COR-L47 (cell line): ENCODE measurements around the gene MGAT4B.

Experiments
- DNase-seq: peaks from one replicate; lab custom pipeline; 2025; lab: John Stamatoyannopoulos, UW

The MGAT4B gene

DNA sequence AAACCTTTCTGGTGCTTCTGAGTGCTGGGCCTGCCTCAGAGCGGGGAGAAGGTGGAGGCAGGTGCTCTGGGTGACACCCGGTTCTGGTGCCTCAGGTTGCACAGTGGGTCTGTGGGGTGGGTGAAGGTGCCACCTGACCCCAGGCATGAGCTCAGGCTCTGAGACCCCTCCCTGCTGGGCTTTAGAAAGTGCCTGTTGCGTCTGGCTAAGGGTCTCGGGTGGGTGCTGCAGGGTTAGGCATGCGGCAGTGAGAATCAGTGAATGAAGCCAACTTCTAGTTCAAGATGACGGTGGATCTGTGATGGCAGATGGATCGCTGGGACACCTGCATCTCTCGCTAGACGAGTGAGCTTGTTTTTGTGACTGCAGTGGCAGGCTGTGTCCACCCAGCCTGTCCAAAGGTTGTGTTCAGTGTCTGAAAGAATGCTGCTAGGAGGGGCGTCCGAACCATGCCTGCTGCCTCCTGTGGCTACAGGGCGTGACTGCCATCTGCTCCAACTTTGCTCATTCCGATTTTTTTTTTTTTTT is 19.1 kb upstream of the MGAT4B start:
- DNase-seq: no peak

DNA sequence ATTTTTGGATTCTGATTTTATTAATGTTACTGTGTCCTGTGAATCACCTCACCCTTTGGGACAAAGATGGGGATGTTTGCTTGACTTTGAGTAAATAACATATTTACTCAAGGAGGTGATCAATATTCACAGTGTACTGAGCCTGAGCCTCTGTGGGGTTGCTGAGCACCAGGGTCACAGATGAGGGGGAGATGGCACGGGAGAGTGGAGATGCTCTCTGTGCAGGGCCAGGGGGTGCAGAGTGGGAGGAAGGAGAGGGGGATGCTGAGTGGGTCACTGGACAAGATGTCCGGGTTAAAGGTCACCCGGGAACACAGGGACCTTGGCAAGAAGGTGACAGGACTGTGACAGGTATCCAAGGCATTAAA is 18.1 kb upstream of the MGAT4B start:
- no peak for DNase-seq

DNA sequence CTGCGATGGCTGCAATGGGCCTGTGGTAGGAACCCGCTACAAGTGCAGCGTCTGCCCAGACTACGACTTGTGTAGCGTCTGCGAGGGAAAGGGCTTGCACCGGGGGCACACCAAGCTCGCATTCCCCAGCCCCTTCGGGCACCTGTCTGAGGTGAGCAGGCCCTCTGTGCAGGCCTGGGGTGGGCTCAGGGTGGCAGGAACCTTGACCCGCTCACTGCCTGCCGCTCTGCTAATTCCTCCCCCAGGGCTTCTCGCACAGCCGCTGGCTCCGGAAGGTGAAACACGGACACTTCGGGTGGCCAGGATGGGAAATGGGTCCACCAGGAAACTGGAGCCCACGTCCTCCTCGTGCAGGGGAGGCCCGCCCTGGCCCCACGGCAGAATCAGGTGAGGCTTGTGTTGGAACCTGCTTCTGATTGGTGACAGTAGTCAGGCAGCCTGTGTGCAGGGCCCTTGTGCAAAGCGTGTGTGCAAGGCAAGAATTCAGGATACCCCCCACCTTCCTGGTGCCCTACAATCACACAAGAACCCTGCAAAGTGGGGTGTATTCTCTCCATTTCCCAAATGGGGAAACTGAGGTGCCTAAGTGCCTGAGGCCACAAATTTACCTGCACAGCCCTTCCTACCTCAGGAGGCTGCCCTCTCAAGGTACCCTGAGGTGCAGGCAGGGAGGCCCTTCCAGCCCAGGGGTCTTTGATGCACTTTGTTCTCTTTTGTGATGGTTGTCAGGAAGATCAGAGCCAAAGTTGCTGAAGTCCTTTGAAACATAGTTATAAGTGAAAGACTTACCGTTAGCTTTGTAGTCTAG is 17.5 kb upstream of the MGAT4B start:
- no peak for DNase-seq

DNA sequence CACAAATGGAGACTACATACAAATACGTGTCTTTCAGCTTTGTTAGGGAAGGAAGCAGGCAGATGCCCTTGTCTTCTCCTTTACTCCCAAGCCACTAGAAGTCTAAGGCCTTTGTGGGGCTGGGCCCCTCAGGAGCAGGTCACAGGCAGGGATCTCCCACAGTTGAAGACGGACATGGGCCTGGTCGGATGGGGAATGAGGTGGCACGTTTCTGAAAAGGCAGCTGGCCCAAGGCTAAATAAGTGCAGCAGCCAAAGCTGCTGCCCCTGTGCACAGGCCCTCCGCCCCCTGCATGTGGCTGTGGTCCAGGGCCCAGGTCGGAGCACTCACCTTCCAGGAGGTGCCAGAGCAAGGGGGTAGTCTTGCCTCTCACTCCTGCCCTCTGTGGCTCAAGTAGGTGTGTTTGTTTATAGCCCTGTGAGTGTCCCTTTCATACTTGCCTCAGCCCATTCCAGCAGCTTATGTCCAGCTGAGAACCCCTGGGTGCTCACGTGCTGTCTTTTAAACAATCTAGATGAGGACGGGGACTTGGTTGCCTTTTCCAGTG is 15.9 kb upstream of the MGAT4B start:
- no peak for DNase-seq

DNA sequence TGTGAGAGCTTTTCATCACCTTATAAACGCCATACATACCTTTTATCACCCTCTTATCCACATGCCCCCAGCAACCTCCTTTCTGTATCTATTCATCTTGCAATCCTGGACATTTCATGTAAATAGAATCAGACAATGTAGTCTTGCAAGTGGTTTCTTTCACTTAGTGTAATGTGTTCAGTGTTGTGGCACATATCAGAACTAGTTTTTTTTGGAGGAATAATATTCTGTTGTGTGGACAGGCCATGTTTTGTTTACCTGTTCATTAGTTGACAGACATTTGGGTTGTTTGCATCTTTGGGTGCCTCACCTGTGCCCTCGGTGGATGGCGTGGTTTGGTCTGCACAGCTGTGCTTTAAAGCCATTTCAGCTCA is 15.4 kb upstream of the MGAT4B start:
- no peak for DNase-seq

DNA sequence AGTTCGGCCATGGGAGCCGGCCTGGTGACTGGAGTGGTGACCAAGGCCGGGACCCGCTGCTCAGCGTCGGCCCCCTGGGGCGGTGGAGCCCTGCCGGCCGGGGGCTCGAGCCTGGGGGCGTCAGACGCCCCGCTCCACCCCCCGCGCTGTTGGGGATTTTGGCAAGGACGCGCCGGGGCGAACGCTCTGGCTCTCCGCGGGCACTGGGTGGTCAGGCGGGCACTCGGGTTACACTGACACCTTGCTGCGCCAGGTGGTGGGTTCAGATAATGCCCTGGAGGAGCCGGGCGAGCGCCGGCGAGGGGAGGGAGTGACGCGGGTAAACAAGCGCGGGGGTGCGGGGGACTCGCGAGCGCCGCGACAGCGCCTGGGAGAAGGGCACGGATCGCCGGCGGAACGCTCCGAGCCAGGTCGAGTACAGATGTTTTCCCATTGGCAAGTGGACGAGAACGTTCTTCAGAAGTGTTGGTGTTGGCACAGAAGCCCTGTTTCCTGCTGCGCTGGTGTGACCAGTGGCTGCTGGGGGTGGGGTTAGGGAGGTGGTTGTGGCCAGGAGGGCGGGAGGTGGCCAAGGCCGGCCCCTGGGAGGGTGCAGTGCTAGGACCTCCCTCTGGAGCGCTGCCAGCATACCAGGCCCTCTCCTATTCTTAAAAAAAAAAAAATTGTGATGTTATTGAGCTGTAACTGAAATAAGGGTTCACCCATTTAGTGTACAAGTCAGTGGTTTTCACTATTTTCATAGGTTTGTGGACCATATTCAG is 14.8 kb upstream of the MGAT4B start:
- DNase-seq: peak; percentile 83

DNA sequence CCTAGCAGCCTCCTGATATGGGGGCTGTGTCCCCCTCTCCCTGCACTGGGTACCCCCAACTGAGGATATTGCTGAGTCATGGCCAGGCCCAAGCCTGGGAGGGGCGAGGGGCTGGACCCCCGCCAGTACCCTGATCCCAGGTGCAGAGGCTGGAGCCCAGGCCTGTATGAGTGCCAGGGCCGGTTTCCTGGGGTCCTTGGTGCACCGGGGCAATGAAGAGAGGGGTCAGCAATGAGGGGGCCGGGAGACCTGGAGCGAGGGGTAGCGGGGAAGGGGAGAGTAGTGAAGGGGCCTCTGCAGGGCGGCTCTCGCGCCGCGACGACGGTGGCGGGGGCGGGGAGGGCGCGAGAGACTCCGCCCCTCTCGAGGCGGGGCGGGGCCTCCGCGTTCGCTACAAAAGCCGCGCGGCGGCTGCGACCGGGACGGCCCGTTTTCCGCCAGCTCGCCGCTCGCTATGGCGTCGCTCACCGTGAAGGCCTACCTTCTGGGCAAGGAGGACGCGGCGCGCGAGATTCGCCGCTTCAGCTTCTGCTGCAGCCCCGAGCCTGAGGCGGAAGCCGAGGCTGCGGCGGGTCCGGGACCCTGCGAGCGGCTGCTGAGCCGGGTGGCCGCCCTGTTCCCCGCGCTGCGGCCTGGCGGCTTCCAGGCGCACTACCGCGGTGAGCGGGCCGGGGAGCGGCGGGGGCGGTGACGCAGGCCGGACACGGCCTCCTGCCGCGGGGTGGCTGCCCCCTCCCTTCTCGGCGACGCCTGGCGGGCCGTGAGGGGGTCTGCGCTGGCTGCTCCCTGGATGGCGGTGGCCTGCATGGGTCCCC is 14.0 kb upstream of the MGAT4B start, which contains the start of gene SQSTM1:
TSS of gene SQSTM1 (plus strand) at position 423 of the 815 bp plus-strand sequence. CDS start at position 455, 32 bp downstream.
- peak; percentile 65 for DNase-seq

DNA sequence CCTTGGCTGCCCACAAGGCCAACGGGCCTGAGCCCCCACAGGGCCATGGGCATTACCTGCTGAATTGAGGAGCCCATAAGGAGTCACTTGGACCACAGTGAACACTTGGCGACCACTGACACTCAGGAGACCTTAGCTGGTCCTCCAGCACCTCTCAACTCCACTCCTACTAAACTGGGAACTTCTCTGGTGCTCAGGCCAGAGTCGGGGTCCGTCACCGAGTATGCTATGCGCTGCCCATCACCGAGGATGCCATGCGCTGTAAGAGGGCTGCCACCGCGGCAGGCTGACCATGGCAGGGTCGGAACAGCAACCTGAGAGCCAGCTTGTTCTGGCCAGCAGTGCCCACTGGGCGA is 13.4 kb upstream of the MGAT4B start:
- DNase-seq: no peak

DNA sequence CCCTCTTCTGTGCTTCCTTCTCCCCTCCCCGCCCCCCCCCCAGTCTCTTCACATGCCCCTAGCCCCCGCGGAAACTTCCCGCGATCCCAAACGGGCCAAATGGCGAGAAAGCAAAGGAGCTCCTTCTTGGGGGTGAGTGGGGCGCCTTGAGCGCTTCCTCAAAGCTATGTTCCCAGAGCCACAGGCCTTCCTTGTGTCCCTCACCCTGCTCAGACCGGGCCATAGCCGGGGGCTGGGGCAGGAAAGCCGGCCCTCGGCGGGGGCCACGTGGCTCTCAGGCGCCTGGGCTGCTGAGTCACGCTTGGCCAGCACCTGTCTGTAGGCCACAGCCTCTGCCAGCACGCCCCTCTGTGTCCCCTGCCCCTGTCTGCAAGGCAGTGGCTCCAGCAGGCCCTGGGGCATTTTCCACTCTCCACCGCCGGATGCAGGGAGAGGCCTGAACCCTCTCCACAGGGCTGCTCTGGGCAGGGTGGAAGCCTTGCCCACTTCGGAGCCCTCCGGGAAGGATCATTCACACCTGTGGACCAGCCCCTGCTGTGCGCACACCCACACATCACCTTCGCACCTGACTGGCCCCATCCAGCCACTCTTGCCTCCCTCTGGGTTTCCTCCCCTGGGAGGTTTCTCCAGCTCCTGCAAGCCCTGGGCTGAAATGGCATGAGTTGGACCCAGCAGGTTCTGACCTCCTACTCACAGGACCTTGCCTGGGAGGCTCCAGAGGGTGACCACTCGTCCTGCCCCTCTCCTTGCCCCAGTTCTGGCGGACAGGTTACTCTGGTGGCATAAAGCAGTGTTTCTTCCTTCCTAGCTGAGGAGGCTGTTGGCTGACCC is 12.8 kb upstream of the MGAT4B start:
- DNase-seq: peak; percentile 67

DNA sequence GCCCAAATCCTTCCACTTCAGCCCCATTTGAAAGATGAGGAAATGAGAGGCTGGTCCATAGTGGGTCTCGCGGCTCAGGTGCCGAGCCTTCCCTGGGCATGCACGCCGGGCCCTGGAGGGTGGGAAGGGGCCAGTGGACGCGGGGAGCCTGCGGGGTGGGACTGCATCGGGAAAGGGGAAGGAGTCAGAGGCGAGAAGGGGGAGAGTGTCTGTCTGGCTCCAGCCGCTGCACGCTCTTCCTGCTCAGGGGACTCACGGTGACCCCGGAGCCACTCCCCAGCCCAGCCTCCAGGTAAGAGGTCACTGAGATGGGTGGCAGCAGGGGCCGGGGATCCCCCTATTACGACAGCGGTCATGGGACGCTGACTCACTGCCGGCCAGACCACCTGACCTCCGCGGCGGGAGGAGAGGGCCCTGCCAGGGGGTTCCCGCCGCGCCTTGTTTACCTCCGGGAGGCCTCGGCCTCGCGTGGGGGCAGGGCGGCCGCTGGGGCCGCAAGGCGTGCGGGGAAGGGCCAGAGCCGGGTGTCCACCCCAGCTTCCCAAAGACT is 12.2 kb upstream of the MGAT4B start:
- peak; percentile 64 for DNase-seq

DNA sequence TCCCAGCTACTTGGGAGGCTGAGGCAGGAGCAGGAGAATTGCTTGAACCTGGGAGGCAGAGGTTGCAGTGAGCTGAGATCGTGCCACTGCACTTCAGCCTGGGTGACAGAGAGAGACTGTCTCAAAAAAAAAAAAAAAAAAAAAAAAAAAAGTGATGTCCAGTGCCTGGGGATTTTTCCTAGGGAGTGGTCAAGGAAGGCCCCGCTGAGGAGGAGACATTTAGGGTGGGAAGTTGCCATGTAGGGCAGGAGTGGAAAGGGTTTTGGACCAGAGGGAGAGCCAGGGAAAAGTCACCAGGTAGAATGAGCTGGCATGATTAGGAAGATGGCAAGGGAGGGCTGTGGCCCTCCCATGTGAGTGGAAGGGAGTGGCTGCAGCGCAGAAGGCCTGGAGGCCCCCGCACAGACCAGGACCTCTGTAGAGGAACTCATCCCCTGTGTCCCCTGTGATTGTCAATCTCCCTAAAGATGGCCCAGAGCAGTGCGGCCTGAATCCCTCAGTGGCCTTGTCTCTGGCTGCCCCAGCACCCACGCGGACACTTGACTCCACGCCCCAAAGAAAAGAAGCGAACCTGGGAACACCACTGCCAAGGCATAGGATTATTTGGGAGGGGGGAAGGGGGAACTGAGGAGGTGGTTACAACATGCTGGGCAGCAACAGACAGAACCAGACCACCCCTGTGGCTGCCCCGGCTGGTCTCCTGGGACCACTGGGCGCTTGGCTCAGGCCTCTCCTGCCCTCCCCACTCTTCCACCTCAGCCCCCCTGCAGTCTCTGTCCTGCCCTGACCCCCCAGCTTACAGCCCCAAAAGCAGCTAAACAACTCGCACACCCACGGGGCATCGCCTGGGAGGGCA is 11.5 kb upstream of the MGAT4B start:
- DNase-seq: no peak

DNA sequence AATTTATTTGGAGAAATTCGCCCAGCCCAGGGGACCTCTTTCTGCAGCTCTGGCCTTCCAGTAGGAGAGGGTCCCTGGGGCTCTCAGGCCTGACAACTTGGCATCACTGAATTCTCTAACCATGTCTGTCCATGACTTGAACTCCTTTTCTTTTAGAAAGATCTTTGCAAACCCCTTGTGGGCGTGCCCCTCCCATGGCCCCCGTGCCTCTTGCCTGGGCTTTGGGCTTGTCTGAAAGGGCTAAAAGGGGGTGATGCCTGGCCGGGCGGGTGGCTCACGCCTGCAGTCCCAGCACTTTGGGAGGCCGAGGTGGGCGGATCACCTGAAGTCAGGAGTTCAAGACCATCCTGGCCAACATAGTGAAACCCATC is 10.8 kb upstream of the MGAT4B start:
- DNase-seq: no peak

DNA sequence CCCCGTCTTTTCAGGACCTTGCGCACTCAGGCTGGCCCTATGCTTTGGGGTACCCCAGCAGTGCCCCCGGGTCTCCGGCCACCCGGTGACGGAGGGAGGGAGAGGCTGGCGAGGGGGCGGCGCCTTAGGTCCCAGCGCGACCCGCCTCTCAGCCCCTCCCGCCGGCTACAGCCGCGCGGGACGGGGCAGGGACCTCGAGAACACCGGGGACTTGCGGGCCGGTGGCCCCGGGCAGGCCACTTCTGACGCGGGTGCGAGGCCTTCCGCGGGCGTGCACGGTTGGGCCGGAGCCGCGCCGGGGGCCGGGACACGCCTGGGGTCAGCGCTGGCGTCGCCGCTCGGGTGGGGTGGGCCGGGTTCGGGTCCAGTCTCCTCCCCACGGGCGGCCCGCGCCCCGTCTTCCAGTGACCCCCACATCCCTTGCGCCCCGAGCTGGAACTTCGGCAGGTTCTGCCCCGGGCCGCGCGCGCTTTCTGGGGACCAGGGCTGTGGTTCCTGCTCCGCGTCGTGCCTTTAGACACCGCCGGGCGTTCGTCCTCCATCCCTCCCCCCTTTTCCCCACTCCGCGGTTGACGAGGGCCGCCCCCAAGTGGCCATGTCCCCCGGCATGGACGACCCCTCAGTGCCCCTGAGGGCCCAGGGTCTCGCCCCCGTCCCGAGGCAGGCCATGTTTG is 10.3 kb upstream of the MGAT4B start:
- no peak for DNase-seq

DNA sequence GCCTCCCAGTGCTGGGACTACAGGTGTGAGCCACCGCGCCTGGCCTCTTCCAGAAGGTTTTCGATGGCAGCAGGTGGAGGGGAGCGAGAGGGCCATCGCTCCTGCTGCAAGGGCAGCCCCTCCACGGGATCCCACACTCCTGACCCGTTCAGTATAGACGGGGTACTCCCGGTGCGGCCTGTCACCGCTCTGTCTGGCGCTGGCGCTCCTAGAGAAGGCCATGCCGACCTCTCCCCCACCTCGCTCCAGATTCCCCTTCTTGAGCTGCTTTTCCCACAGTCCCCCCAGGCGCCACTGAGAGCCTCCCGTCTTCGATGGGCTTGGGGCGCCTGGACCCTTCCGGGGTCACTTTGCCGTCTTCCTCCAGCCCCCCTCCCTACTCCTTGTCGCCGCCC is 9.7 kb upstream of the MGAT4B start:
- DNase-seq: no peak

DNA sequence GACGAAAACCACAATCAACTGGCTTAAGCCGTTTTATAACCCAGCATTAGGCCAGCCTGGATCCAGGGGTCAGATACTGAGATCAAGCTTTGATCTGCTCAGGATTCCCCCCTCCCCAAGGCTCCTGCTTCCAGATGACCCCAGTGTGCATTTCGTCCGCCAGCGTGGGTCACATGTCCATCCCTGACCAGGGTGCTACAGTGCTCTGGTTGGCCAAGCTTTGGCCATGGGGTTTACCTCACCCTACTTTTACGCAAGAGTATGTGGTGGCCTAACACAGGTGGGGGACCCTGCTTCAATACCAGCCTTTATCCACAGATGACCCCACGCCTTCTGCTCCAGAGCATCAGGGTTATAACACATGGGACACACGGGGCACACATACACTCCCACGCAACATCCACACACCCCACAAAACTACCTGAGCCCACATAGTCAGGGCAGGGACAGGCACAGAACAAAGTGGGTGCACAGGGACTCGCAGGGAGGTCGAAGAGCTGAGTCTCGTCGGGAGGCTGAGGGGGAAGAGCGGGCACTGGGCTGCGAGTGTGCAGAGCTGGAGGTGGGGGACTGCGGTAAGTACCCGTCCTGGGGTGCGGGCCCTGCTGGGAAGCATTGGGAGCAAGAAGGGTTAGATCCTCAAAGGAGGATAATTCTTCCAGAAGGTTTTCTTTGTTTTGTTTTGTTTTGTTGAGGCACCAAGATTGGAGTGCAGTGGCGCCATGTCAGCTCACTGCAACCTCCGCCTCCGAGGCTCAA is 9.0 kb upstream of the MGAT4B start:
- DNase-seq: no peak

DNA sequence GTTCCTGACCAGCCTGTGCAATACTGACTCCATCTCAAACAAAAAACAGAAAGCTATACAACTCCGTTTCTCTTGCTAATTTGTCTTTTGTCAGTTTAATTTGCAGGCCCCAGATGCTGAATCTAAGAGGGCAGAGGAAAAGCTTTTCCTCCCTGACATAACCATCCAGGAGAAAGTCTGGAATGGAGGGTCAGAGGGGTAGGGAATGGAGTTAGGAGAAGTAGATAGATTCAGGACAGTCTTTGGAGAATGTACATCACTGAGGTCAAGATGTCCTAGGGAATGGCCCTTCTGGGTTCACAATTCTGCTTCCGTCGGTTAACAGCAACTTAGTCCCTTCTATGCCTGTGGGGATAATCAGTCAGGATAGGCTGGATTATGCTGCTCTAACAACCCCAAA is 7.4 kb upstream of the MGAT4B start:
- no peak for DNase-seq

DNA sequence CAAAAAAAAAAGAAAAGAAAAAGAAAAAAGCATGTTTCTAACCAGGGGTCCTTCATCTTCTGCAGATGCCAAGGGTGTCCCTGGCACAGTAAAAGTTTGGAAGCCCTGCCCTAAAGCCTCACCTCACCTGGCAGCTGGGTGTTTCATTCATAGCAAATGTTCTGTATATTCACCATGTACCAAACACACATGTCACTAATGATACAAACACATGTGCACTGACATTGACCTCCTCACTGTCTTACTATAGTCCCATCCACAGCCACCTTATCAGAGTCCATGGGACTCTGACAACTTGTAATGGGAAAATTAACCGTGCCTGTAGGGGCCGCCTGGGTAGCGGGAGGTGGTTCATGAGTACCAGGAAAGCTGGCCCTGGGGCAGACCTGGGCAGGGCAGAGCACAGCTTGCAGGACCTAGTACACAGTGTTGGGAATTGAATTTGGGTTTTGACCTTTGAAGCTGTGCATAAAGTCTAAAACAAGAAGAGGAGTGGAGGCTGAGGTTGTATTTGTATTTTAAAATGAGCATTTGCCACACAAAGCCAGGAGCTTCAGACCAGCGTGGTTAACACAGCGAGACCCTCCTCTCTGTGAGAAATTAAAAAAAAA is 6.4 kb upstream of the MGAT4B start:
- DNase-seq: no peak

DNA sequence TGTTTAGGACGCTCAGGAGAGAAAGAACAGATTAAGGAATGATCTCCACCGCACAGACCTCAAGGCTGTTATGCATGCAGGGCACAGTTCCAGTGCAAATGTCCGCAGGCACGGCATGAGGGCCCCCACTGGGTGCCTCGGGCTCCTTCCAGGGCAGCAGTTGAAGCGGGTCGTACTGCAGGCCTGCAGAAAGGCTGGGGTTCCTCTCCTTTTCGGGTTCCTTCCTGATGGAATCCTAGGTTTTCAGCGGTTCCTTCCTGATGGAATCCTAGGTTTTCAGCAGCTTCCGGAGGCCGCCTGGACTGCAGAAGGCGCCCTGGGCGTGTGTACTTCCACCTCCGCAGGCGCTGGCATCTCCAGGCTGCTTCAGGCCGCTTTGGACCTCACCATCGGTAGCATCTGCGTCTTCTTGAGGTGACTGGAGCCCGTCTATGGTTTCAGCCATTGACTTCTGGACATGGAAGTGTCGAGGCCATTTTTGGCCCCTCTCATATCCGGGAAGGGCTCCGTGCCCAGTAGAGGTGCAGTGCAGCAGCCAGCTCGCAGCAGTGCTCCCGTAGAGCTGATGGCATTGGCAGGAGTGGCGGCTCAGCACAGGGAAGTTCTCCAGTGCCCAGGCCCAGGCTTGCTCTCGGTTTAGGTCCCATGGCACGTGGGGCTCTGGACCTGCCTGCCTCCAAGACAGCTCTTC is 5.6 kb upstream of the MGAT4B start:
- no peak for DNase-seq
